Measurements from ENCODE around the gene CACNA2D4.
A peak's percentile ranks its signal among the peaks of the same experiment; 100 is the strongest.
"Not testable (repeated sequence)": the region's sequence is repeated elsewhere in the genome, so short reads cannot be mapped to it uniquely, and the experiment has no call there.

The CACNA2D4 gene

GRCh38 chr12:1948883-1949282 is 30.4 kb upstream of the CACNA2D4 start:
- no peak for DNase-seq (ENCODE audit: insufficient read length, low spot score)
- no peak for TF ChIP-seq CTCF (IDR thresholded peaks at IDR 0.05; ENCODE audit: insufficient read depth, missing control alignments)
- no peak for FAIRE-seq

- no peak for DNase-seq (ENCODE audit: insufficient read length, low spot score)
- no peak for FAIRE-seq
- no peak for TF ChIP-seq CTCF (IDR thresholded peaks at IDR 0.05; ENCODE audit: insufficient read depth, missing control alignments)
Observed at GRCh38 chr12:1947081-1947480, 28.6 kb upstream of the CACNA2D4 start.

DNA sequence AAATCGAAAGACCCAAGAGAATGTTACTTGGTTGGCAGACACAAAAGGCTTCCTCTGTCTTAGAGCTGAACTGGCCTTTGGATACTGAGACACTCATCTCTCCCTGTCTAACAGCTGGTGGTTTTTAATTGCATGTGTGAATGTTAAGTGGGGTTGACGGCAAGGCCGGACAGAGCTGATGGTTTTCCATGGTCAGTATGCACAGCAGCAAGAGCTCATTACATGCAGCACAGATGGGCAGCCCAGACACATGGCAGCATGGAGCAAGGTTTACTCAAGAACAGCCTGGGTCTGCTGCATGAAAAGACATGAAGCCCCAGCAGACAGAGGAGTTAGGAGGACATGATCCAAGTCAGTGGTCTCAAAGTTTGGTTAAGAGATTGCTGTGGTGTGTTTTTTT is 27.8 kb upstream of the CACNA2D4 start:
- DNase-seq (ENCODE audit: insufficient read length, low spot score) (no peak), FAIRE-seq (no peak)
- TF ChIP-seq CTCF (IDR thresholded peaks at IDR 0.05; ENCODE audit: insufficient read depth, missing control alignments) = no peak

DNA sequence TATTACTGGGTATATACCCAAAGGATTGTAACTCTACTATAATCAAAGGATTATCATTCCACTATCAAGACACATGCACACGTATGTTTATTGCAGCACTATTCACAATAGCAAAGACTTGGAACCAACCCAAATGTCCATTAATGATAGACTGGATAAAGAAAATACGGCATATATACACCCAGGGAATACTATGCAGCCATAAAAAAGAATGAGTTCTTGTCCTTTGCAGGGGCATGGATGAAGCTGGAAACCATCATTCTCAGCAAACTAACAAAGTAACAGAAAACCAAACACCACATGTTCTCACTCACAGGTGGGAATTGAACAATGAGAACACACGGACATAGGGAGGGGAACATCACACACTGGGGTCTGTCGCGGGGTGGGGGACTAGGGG is 27.1 kb upstream of the CACNA2D4 start:
- FAIRE-seq; DNase-seq (ENCODE audit: insufficient read length, low spot score): not testable (repeated sequence)

GRCh38 chr12:1939801-1940607 is 21.6 kb upstream of the CACNA2D4 start:
- TF ChIP-seq CTCF (IDR thresholded peaks at IDR 0.05; ENCODE audit: insufficient read depth, missing control alignments) = peak; percentile 97
- FAIRE-seq (peak; percentile 68), DNase-seq (ENCODE audit: insufficient read length, low spot score) (peak; percentile 64)

DNA sequence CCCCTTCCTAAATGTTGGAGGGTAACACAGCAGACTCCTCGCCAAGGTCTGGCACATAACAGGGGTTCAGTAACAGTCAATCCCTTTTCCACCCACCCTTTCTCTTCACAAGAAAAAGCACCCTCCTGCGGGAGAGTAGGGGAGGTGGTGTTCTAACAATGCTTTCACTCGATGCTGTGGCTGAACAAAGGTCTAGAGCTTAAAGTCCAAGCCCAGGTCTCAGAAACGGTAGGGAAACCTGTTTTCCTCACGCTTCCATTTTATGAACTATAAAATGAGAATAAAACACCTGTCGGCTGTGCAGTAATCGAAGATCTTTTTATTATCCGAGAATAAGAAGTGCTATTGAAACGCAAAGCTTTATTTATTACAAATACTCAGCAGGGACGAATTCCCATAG is 20.9 kb upstream of the CACNA2D4 start:
- FAIRE-seq = no peak
- no peak for DNase-seq (ENCODE audit: insufficient read length, low spot score)
- no peak for TF ChIP-seq CTCF (IDR thresholded peaks at IDR 0.05; ENCODE audit: insufficient read depth, missing control alignments)

- DNase-seq (ENCODE audit: insufficient read length, low spot score) (no peak), FAIRE-seq (no peak)
- no peak for TF ChIP-seq CTCF (IDR thresholded peaks at IDR 0.05; ENCODE audit: insufficient read depth, missing control alignments)
Observed at GRCh38 chr12:1937481-1938224, 19.2 kb upstream of the CACNA2D4 start.
